SK-N-SH treated with all-trans-retinoic acid at 6 μM for 48 hours (cell line): Measurements from ENCODE around the gene ORM1.

Experiments used
- ATAC-seq: fragments of 200-7000 bp; cut with Tn5 transposase; 3 replicates; pipeline ENCODE4 v1.9.1; 2020; ENCODE audit warnings: mild to moderate bottlenecking, moderate library complexity
- ARNTL ChIP-seq: fragments of 450-650 bp; formaldehyde crosslinking; IDR thresholded peaks from 2 replicates; pipeline ENCODE4 v1.5.0; 2020; ENCODE audit warnings: low read depth, mild to moderate bottlenecking, moderate library complexity, borderline replicate concordance
- BACH2 ChIP-seq: fragments of 250-450 bp; sonication (Bioruptor Pico); IDR thresholded peaks from 2 replicates; pipeline ENCODE4 v1.9.0; 2021; ENCODE audit warnings: mild to moderate bottlenecking, borderline replicate concordance
- CREB5 ChIP-seq: fragments of 250-450 bp; sonication (Bioruptor Pico); IDR thresholded peaks from 2 replicates; pipeline ENCODE4 v1.5.1; 2020; ENCODE audit warnings: low read depth, mild to moderate bottlenecking, moderate library complexity
- CSDC2 ChIP-seq: fragments of 250-450 bp; sonication (Bioruptor Pico); IDR thresholded peaks from 2 replicates; pipeline ENCODE4 v1.5.0; 2020; ENCODE audit warnings: mild to moderate bottlenecking, moderate library complexity
- GLIS3 ChIP-seq: fragments of 250-450 bp; sonication (Bioruptor Pico); IDR thresholded peaks from 2 replicates; pipeline ENCODE4 v1.5.0; 2020; ENCODE audit warnings: mild to moderate bottlenecking, moderate library complexity
- ISL1 ChIP-seq: fragments of 250-450 bp; sonication (Bioruptor Pico); IDR thresholded peaks from 2 replicates; pipeline ENCODE4 v2.1.2; 2022; ENCODE audit warnings: mild to moderate bottlenecking, moderate library complexity
- POU6F1 ChIP-seq: fragments of 250-450 bp; sonication (Bioruptor Pico); IDR thresholded peaks from 2 replicates; pipeline ENCODE4 v1.8.0; 2021; ENCODE audit warnings: low read depth, mild to moderate bottlenecking, moderate library complexity, borderline replicate concordance
- PPARA ChIP-seq: fragments of 250-450 bp; sonication (Bioruptor Pico); IDR thresholded peaks from 2 replicates; pipeline ENCODE4 v1.5.0; 2020; ENCODE audit warnings: mild to moderate bottlenecking, borderline replicate concordance
- SNAI2 ChIP-seq: fragments of 250-450 bp; sonication (Bioruptor Pico); IDR thresholded peaks from 2 replicates; pipeline ENCODE4 v1.5.0; 2020; ENCODE audit warnings: mild to moderate bottlenecking, moderate library complexity
- TCF4 ChIP-seq: fragments of 250-450 bp; sonication (Bioruptor Pico); IDR thresholded peaks from 2 replicates; pipeline ENCODE4 v1.8.0; 2021; ENCODE audit warnings: mild to moderate bottlenecking, moderate library complexity, borderline replicate concordance
- TOX ChIP-seq: fragments of 250-450 bp; sonication (Bioruptor Pico); IDR thresholded peaks from 2 replicates; pipeline ENCODE4 v1.8.0; 2021; ENCODE audit warnings: mild to moderate bottlenecking, moderate library complexity, borderline replicate concordance
- TSHZ2 ChIP-seq: fragments of 250-450 bp; sonication (Bioruptor Pico); IDR thresholded peaks from 2 replicates; pipeline ENCODE4 v1.5.0; 2020; ENCODE audit warnings: mild to moderate bottlenecking, moderate library complexity
- ZFP3 ChIP-seq: fragments of 250-450 bp; sonication (Bioruptor Pico); IDR thresholded peaks from 2 replicates; pipeline ENCODE4 v1.5.0; 2020; ENCODE audit warnings: mild to moderate bottlenecking, moderate library complexity
- ZFP30 ChIP-seq: fragments of 450-650 bp; formaldehyde crosslinking; IDR thresholded peaks from 2 replicates; pipeline ENCODE4 v1.5.0; 2022; ENCODE audit warnings: mild to moderate bottlenecking, moderate library complexity
- ZNF70 ChIP-seq: fragments of 450-650 bp; formaldehyde crosslinking; IDR thresholded peaks from 2 replicates; pipeline ENCODE4 v1.5.0; 2020; ENCODE audit warnings: mild to moderate bottlenecking, moderate library complexity
- ZNF8 ChIP-seq: fragments of 450-650 bp; formaldehyde crosslinking; IDR thresholded peaks from 2 replicates; pipeline ENCODE4 v1.5.0; 2020; ENCODE audit warnings: mild to moderate bottlenecking, moderate library complexity
- TF ChIP-seq, protein P1 (sequence below): fragments of 250-450 bp; sonication (Bioruptor Pico); IDR thresholded peaks from 2 replicates; pipeline ENCODE4 v1.8.0; 2020; ENCODE audit warnings: mild to moderate bottlenecking, moderate library complexity, borderline replicate concordance

ORM1 gene

DNA sequence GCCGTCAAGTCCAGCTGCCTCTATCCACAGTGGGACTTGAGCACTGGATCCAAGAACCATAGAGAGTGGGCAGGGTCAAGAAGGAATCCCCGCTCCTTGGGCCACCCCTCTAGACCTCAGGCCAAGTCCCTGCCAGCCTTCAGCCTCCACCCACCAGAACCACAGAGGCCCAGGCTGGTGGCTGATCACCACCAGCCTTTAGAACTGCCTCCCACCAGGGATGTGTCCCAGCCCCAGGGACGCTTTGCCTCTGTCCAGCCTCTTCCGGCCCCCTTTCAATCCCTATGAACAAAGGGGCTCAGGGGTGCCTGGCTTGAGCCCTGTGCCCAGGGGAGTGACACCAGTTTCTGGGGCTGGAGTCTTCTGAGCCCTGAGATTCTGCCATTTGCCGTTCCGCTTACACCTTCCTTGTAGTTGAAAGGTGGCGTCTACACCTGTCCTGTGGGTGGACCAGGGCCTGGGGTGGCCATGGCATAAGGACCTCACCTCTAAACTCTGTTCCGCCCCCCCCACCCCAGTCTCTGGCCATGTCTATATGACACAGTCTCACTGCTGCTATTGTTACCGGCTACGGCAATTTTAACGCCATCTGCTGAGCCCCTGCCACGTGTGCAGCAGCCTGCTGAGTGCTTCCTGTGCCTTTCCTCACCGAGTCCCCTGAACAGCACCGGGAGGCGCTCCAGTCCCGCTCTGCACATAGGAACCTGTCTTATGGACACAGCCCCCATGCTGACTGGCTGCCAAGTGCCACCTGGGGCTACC is 35.7 kb upstream of the ORM1 start:
- no peak for ATAC-seq
- TF ChIP-seq, protein P1, sequence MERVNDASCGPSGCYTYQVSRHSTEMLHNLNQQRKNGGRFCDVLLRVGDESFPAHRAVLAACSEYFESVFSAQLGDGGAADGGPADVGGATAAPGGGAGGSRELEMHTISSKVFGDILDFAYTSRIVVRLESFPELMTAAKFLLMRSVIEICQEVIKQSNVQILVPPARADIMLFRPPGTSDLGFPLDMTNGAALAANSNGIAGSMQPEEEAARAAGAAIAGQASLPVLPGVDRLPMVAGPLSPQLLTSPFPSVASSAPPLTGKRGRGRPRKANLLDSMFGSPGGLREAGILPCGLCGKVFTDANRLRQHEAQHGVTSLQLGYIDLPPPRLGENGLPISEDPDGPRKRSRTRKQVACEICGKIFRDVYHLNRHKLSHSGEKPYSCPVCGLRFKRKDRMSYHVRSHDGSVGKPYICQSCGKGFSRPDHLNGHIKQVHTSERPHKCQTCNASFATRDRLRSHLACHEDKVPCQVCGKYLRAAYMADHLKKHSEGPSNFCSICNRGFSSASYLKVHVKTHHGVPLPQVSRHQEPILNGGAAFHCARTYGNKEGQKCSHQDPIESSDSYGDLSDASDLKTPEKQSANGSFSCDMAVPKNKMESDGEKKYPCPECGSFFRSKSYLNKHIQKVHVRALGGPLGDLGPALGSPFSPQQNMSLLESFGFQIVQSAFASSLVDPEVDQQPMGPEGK = no peak
- no peak for TF ChIP-seq ZFP30 (CRISPR knock-in tag)
- no peak for TF ChIP-seq CREB5 (CRISPR knock-in tag)
- no peak for TF ChIP-seq ISL1 (CRISPR knock-in tag)
- no peak for TF ChIP-seq TOX
- TF ChIP-seq PPARA (CRISPR knock-in tag) = no peak
- TF ChIP-seq BACH2 (CRISPR knock-in tag) = no peak
- TF ChIP-seq ZFP3 (CRISPR knock-in tag) = no peak
- TF ChIP-seq GLIS3 (CRISPR knock-in tag) = no peak
- no peak for TF ChIP-seq ARNTL (CRISPR knock-in tag)
- no peak for TF ChIP-seq TSHZ2 (CRISPR knock-in tag)
- TF ChIP-seq CSDC2 = no peak

DNA sequence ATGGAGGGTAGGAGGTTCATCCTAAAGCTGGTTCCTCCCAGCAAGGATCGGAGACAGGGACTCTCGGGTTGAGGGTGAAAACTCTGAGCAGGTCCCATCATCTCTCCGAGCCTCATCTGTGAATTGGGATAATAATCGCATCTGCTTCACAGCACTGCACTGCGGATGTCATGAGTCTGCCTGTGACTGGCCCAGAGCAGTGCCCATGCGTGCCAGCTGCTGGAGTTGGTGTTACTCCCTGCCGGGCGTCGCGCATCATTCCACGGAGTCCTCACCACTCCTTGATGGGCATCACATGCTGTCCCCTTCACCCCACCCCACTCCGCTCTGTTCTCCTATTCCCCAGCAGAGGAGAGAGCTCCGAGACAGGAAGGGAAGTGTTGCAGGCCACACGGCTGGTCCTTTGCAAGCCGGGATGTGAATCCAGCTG is 35.1 kb upstream of the ORM1 start:
- no peak for TF ChIP-seq PPARA (CRISPR knock-in tag)
- TF ChIP-seq POU6F1 (CRISPR knock-in tag) = no peak
- TF ChIP-seq ZNF8 = no peak
- TF ChIP-seq ZNF70 (CRISPR knock-in tag) = no peak
- no peak for TF ChIP-seq GLIS3 (CRISPR knock-in tag)
- TF ChIP-seq ZFP30 (CRISPR knock-in tag) = no peak
- ATAC-seq = no peak

GRCh38 chr9:114288193-114289091 is 34.5 kb upstream of the ORM1 start:
- ATAC-seq = peak; percentile 72
- TF ChIP-seq ZFP30 (CRISPR knock-in tag) = no peak
- TF ChIP-seq SNAI2 (CRISPR knock-in tag) = no peak
- TF ChIP-seq TCF4 (CRISPR knock-in tag) = no peak
- TF ChIP-seq TOX = no peak
- TF ChIP-seq CREB5 (CRISPR knock-in tag) = no peak
